Astrocyte of the cerebellum (primary cell): ENCODE results near the gene ZNF41.
A peak's percentile ranks its signal among the peaks of the same experiment; 100 is the strongest.
"Not testable (repeated sequence)": the region's sequence is repeated elsewhere in the genome, so short reads cannot be mapped to it uniquely, and the experiment has no call there.

ENCODE experiments used
- DNase-seq: peaks from one replicate; pipeline ENCODE4 v3.0.0-alpha.2; 2011; ENCODE audit warnings: low read depth
- H3K4me3 ChIP-seq: 2 replicates; pipeline ENCODE4 v1.5.1; 2011; ENCODE audit warnings: mild to moderate bottlenecking, low read depth, low read length, moderate library complexity
- in situ Hi-C: cut with HindIII; loops from 2 replicates; pipeline ENCODE4 v1.10.0; 2017; ENCODE audit warnings: low sequenced_read_pairs
- TF ChIP-seq, protein P1 (sequence below): IDR thresholded peaks from 2 replicates; pipeline ENCODE4 v1.5.1; 2012; ENCODE audit warnings: low read length, low read depth, moderate library complexity, mild to moderate bottlenecking; ENCODE audit errors: missing control alignments

Gene ZNF41

GRCh38 chrX:47502316-47503125 is 19.5 kb upstream of the ZNF41 start:
- in situ Hi-C loops, result no loop called here
- no peak for DNase-seq
- TF ChIP-seq, protein P1, sequence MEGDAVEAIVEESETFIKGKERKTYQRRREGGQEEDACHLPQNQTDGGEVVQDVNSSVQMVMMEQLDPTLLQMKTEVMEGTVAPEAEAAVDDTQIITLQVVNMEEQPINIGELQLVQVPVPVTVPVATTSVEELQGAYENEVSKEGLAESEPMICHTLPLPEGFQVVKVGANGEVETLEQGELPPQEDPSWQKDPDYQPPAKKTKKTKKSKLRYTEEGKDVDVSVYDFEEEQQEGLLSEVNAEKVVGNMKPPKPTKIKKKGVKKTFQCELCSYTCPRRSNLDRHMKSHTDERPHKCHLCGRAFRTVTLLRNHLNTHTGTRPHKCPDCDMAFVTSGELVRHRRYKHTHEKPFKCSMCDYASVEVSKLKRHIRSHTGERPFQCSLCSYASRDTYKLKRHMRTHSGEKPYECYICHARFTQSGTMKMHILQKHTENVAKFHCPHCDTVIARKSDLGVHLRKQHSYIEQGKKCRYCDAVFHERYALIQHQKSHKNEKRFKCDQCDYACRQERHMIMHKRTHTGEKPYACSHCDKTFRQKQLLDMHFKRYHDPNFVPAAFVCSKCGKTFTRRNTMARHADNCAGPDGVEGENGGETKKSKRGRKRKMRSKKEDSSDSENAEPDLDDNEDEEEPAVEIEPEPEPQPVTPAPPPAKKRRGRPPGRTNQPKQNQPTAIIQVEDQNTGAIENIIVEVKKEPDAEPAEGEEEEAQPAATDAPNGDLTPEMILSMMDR, result no peak
- H3K4me3 ChIP-seq, result no peak overlapping the region

GRCh38 chrX:47501226-47502074 is 18.4 kb upstream of the ZNF41 start:
- TF ChIP-seq, protein P1, result no peak
- in situ Hi-C loops, result no loop called here
- no peak for DNase-seq
- H3K4me3 ChIP-seq, result no peak overlapping the region

DNA sequence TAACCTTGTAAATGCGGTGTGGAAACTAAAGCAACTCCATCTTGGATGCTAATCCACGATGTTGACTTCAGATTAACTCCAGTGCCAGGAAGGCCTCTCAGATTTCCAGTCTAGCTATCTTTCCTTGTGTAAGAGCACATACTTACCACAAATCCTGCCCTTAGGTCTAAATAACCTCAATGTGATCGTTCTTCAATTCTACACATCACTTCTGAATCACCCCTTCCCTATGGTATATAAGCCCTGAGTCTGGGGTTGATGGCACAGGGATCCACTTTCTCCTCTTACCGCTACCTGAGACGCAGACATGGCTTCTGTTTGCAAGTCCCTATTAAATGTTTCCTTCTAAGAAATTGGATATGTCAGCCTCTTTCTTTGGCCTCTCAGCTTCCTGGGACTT is 17.5 kb upstream of the ZNF41 start:
- no peak overlapping the region for H3K4me3 ChIP-seq
- in situ Hi-C loops, result no loop called here
- TF ChIP-seq, protein P1, result no peak
- DNase-seq, result no peak

GRCh38 chrX:47499293-47499692 is 16.3 kb upstream of the ZNF41 start:
- DNase-seq, result no peak
- no peak overlapping the region for H3K4me3 ChIP-seq
- in situ Hi-C loops, result no loop called here
- TF ChIP-seq, protein P1, result no peak

GRCh38 chrX:47498411-47498810 is 15.4 kb upstream of the ZNF41 start:
- no peak overlapping the region for H3K4me3 ChIP-seq

GRCh38 chrX:47497271-47497888 is 14.4 kb upstream of the ZNF41 start:
- TF ChIP-seq, protein P1, result peak; percentile 41
- in situ Hi-C loops, result no loop called here
- no peak for DNase-seq
- no peak overlapping the region for H3K4me3 ChIP-seq

More at GRCh38 chrX:47498411-47498810, 15.4 kb upstream of the ZNF41 start:
- TF ChIP-seq, protein P1, result no peak
- in situ Hi-C loops, result no loop called here
- DNase-seq, result no peak

DNA sequence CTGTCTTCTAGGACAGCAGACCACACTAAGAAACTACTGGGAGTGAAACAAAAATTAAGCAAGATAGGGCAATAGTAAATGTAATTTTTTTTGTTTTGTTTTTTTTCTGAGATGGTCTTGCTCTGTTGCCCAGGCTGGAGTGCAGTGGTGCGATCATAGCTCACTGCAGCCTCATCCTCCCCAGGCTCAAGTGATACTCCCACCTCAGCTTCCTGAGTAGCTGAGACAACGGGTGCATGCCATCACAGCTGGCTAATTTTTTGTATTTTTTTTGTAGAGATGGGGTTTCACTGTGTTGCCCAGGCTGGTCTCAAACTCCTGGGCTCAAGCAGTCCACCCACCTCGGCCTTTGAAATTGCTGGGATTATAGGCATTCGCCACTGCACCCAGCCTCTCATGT is 9.1 kb upstream of the ZNF41 start:
- in situ Hi-C loops, H3K4me3 ChIP-seq, DNase-seq: not testable (repeated sequence)
